GM19023 (cell line): ENCODE results near the gene SPHK2.

Source experiments
- ATAC-seq: cut with Tn5 transposase; IDR thresholded peaks from one replicate; pipeline ENCODE4 v1.9.1; 2021; ENCODE audit warnings: mild to moderate bottlenecking, moderate library complexity; ENCODE audit not compliant: unreplicated experiment

Gene SPHK2

GRCh38 chr19:48635966-48636858 lies 16.9 kb downstream of the SPHK2 start:
- ATAC-seq = no peak

GRCh38 chr19:48636859-48637448 lies 17.6 kb downstream of the SPHK2 start, which contains the start of gene DBP:
Gene DBP (minus strand): TSS chr19:48637379. CDS start chr19:48636994, 385 bp downstream.
- ATAC-seq = no peak

- ATAC-seq = peak; percentile 70
Measured at GRCh38 chr19:48637449-48637947, 18.2 kb downstream of the SPHK2 start.

GRCh38 chr19:48637948-48638830 lies 18.9 kb downstream of the SPHK2 start:
- peak; percentile 4 for ATAC-seq

GRCh38 chr19:48638831-48639381 lies 19.6 kb downstream of the SPHK2 start:
- ATAC-seq = no peak

- no peak for ATAC-seq
Measured at GRCh38 chr19:48639483-48640375, 20.4 kb downstream of the SPHK2 start.

- ATAC-seq = no peak
Measured at GRCh38 chr19:48641850-48642249, 22.5 kb downstream of the SPHK2 start.

- no peak for ATAC-seq
Measured at GRCh38 chr19:48642862-48643261, 23.6 kb downstream of the SPHK2 start.

GRCh38 chr19:48644355-48644754 lies 25.0 kb downstream of the SPHK2 start:
- ATAC-seq = no peak

- ATAC-seq = no peak
Measured at GRCh38 chr19:48644839-48645619, 25.7 kb downstream of the SPHK2 start.

- ATAC-seq = no peak
Measured at GRCh38 chr19:48645620-48646000, 26.3 kb downstream of the SPHK2 start.

GRCh38 chr19:48646001-48646721 lies 26.9 kb downstream of the SPHK2 start, which contains the start of gene CA11:
Gene CA11 (minus strand): TSS chr19:48646187. CDS start chr19:48645632, 555 bp downstream.
- peak; percentile 79 for ATAC-seq

- no peak for ATAC-seq
Measured at GRCh38 chr19:48646722-48647216, 27.5 kb downstream of the SPHK2 start.

- no peak for ATAC-seq
Measured at GRCh38 chr19:48648134-48648533, 28.8 kb downstream of the SPHK2 start.

- ATAC-seq = no peak
Measured at GRCh38 chr19:48650974-48651682, 31.8 kb downstream of the SPHK2 start.

GRCh38 chr19:48651683-48652048 lies 32.4 kb downstream of the SPHK2 start:
- ATAC-seq = no peak

GRCh38 chr19:48654299-48655059 lies 35.2 kb downstream of the SPHK2 start:
- ATAC-seq = no peak
